SK-N-SH (cell line): ENCODE data around the gene MADCAM1. TPM values are rescaled to one million over a fixed set of nuclear protein-coding genes. Genes with fewer than 3 reads are reported as not detected.

ENCODE experiments used
- CTCF ChIA-PET: fragments of 300-600, 350-600 bp; formaldehyde crosslinking; extraction: SDS; loops from one replicate; lab custom pipeline; 2021; lab: Yijun Ruan, JAX
- POLR2A ChIA-PET: fragments of 350-600 bp; sonication (Branson Sonifier 250); formaldehyde crosslinking; extraction: SDS; loops from one replicate; lab custom pipeline; 2020; ENCODE audit warnings: antibody characterized with exemption, inconsistent platforms; lab: Yijun Ruan, JAX
- DNase-seq: peaks from one replicate; pipeline ENCODE4 v3.0.0; 2012
- H2AFZ ChIP-seq: fragments of 200-600 bp; sonication (generic); 2 replicates; pipeline ENCODE4 v1.8.1; 2016; ENCODE audit warnings: antibody characterized with exemption, mild to moderate bottlenecking, low read depth
- H3F3A ChIP-seq: fragments of 200-600 bp; sonication (generic); replicated peaks from 2 replicates; pipeline ENCODE3; 2016; ENCODE audit warnings: antibody characterized with exemption, mild to moderate bottlenecking; ENCODE audit not compliant: insufficient read depth
- H3K27ac ChIP-seq, 2 experiments: fragments of 200-500 bp in 1 of 2; fragments of 200-600 bp in 1 of 2; sonication (Bioruptor generic) in 1 of 2; sonication (generic), shearing (Covaris generic) in 1 of 2; 2 replicates each; pipeline versions ENCODE4 v1.5.1 to v1.6.1; 2014 to 2016; ENCODE audit warnings: low read depth in 2 of 2, inconsistent platforms in 1 of 2, low read length in 1 of 2, mild to moderate bottlenecking in 1 of 2, mixed read lengths in 1 of 2
- H3K27me3 ChIP-seq: fragments of 200-600 bp; sonication (generic), shearing (Covaris generic); 2 replicates; pipeline ENCODE4 v1.6.1; 2016; ENCODE audit warnings: mixed run types; ENCODE audit not compliant: insufficient read depth
- H3K36me3 ChIP-seq, 2 experiments: fragments of 200-500 bp in 1 of 2; fragments of 200-600 bp in 1 of 2; sonication (Bioruptor generic) in 1 of 2; sonication (generic) in 1 of 2; replicated peaks in 1 of 2; 2 replicates each; pipeline versions ENCODE3 to v1.5.1; 2014 to 2016; ENCODE audit warnings: low read length in 1 of 2, mild to moderate bottlenecking in 1 of 2; ENCODE audit not compliant: insufficient read depth in 2 of 2, control insufficient read depth in 1 of 2
- H3K4me1 ChIP-seq, 2 experiments: fragments of 200-500 bp in 1 of 2; fragments of 200-600 bp in 1 of 2; sonication (Bioruptor generic) in 1 of 2; sonication (generic), shearing (Covaris generic) in 1 of 2; 2 replicates each; pipeline versions ENCODE4 v1.5.1 to v1.6.1; 2014 to 2016; ENCODE audit warnings: low read depth in 1 of 2, low read length in 1 of 2, mixed run types in 1 of 2; ENCODE audit not compliant: insufficient read depth in 2 of 2, control insufficient read depth in 1 of 2
- H3K4me2 ChIP-seq: fragments of 200-600 bp; sonication (generic), shearing (Covaris generic); 2 replicates; pipeline ENCODE4 v1.6.1; 2017; ENCODE audit warnings: mixed run types
- H3K4me3 ChIP-seq, 2 experiments: fragments of 200-500 bp in 1 of 2; fragments of 200-600 bp in 1 of 2; sonication (Bioruptor generic) in 1 of 2; sonication (generic), shearing (Covaris generic) in 1 of 2; 2 replicates each; pipeline versions ENCODE4 v1.5.1 to v1.8.1; 2014 to 2016; ENCODE audit warnings: low read depth in 2 of 2, inconsistent platforms in 1 of 2, low read length in 1 of 2, mild to moderate bottlenecking in 1 of 2, mixed read lengths in 1 of 2, moderate library complexity in 1 of 2
- H3K79me2 ChIP-seq: fragments of 200-600 bp; sonication (generic); 2 replicates; pipeline ENCODE4 v1.8.1; 2017; ENCODE audit warnings: mild to moderate bottlenecking; ENCODE audit not compliant: insufficient read depth
- H3K9ac ChIP-seq: fragments of 200-600 bp; sonication (generic); 2 replicates; pipeline ENCODE4 v1.6.1; 2017; ENCODE audit warnings: mixed run types
- H3K9me2 ChIP-seq: fragments of 200-600 bp; sonication (generic); 2 replicates; pipeline ENCODE4 v1.6.1; 2017; ENCODE audit warnings: mixed run types
- H3K9me3 ChIP-seq: fragments of 200-600 bp; sonication (generic); 2 replicates; pipeline ENCODE4 v1.6.1; 2017; ENCODE audit warnings: mixed run types, mild to moderate bottlenecking, moderate library complexity
- H4K20me1 ChIP-seq: fragments of 200-600 bp; sonication (generic); 2 replicates; pipeline ENCODE4 v1.6.1; 2017; ENCODE audit warnings: mild to moderate bottlenecking, mixed run types; ENCODE audit not compliant: insufficient read depth
- CHD2 ChIP-seq: fragments of 150-350 bp; IDR thresholded peaks from 2 replicates; pipeline ENCODE4 v1.6.1; 2018; ENCODE audit warnings: low read length; ENCODE audit not compliant: partially characterized antibody
- CTCF ChIP-seq: fragments of 200-600 bp; sonication (generic); IDR thresholded peaks from 2 replicates; pipeline ENCODE4 v1.6.1; 2017; ENCODE audit warnings: antibody characterized with exemption, mild to moderate bottlenecking, moderate library complexity
- ELF1 ChIP-seq: IDR thresholded peaks from 2 replicates; pipeline ENCODE4 v1.4.0; 2012
- FOXJ3 ChIP-seq: sonication (generic); formaldehyde crosslinking; IDR thresholded peaks from 2 replicates; pipeline ENCODE4 v1.5.1; 2020; ENCODE audit warnings: mild to moderate bottlenecking, missing genetic modification reagents
- GABPA ChIP-seq: IDR thresholded peaks from 2 replicates; pipeline ENCODE4 v1.4.0; 2012; ENCODE audit warnings: low read depth, mild to moderate bottlenecking
- GATA2 ChIP-seq: sonication (generic); formaldehyde crosslinking; IDR thresholded peaks from 2 replicates; pipeline ENCODE4 v1.5.0; 2020; ENCODE audit warnings: mild to moderate bottlenecking, missing genetic modification reagents
- IRF3 ChIP-seq: fragments of 150-350 bp; IDR thresholded peaks from 2 replicates; pipeline ENCODE4 v1.6.1; 2016; ENCODE audit warnings: mild to moderate bottlenecking, low read depth, low read length
- MAX ChIP-seq: IDR thresholded peaks from 2 replicates; pipeline ENCODE4 v1.4.0; 2012; ENCODE audit warnings: low read depth
- RXRA ChIP-seq: IDR thresholded peaks from 2 replicates; pipeline ENCODE4 v1.4.0; 2012; ENCODE audit warnings: low read depth, mild to moderate bottlenecking, borderline replicate concordance
- ZBTB33 ChIP-seq: IDR thresholded peaks from 2 replicates; pipeline ENCODE4 v1.4.0; 2012; ENCODE audit warnings: low read depth, borderline replicate concordance
- WGBS: methylation state at CpG from one replicate; pipeline ENCODE4 v1.1.6; 2017; ENCODE audit warnings: low lambda C conversion rate; 5-methylcytosine and 5-hydroxymethylcytosine counted together
- polyA plus RNA-seq, 3 experiments: library from polyadenylated mRNA; depleted of rRNA; stranded (reverse); fragments of >200 nt; gene quantifications; 2 replicates each; pipeline ENCODE4 v1.2.3, GENCODE V29; 2012

Gene MADCAM1
- polyA plus RNA-seq, 1 of the 3 experiments (the other 2 are of a cell fraction), result 0.81 TPM

- Histone ChIP-seq H3K27me3 (no peaks in the 10 kb centered on the region), H3K4me1 (peaks cover 0 to 9% of the 10 kb centered on the region in 2 experiments; a peak in 1 of 4 replicates), H3K9ac (no peak overlapping the region), H3K36me3 (peaks cover 0 to 5% of the 10 kb centered on the region in 2 experiments)
- ChIA-PET CTCF (no interaction called here), POLR2A (no interaction called here)
- TF ChIP-seq GATA2 (CRISPR knock-in tag) (no peak), ZBTB33 (no peak), FOXJ3 (CRISPR knock-in tag) (no peak), GABPA (no peak), IRF3 (no peak)
- TF ChIP-seq, all 33 proteins: peak for 0
- Histone ChIP-seq H3K27ac (no peak overlapping the region), H3K9me2 (no peaks in the 10 kb centered on the region), H3K9me3 (no peaks in the 10 kb centered on the region), H3F3A (peaks cover 5% of the 10 kb centered on the region), H2AFZ (no peak overlapping the region), H4K20me1 (peaks cover 5% of the 10 kb centered on the region; the same call in 1 of the 2 replicates), H3K4me3 (no peak overlapping the region), H3K4me2 (no peak overlapping the region), H3K79me2 (peaks cover 18% of the 10 kb centered on the region)
- 93% methylated on average over 44 of the region's 62 CpGs for WGBS
- no peak for DNase-seq
Observed at GRCh38 chr19:512547-513365, 16.5 kb downstream of the MADCAM1 start.

GRCh38 chr19:513368-514165 is 17.3 kb downstream of the MADCAM1 start:
- peaks cover 0 to 5% of the 10 kb centered on the region in 2 experiments for H3K36me3 ChIP-seq
- DNase-seq, result no peak
- ChIA-PET CTCF (no interaction called here), POLR2A (no interaction called here)
- no peaks in the 10 kb centered on the region for H3K27me3 ChIP-seq
- TF ChIP-seq MAX (no peak), CHD2 (no peak), CTCF (no peak), ELF1 (no peak), RXRA (no peak)
- H3K79me2 ChIP-seq, result peaks cover 10% of the 10 kb centered on the region
- WGBS, result 82% methylated on average over 3 of the region's 10 CpGs
- no peak overlapping the region for H3K4me3 ChIP-seq
- H4K20me1 ChIP-seq, result peaks cover 5% of the 10 kb centered on the region; the same call in 1 of the 2 replicates
- H3K9me3 ChIP-seq, result no peaks in the 10 kb centered on the region
- H3K9ac ChIP-seq, result no peak overlapping the region
- no peak overlapping the region for H3K27ac ChIP-seq
- H2AFZ ChIP-seq, result no peak overlapping the region
- H3F3A ChIP-seq, result peaks cover 5% of the 10 kb centered on the region
- no peak overlapping the region for H3K4me2 ChIP-seq
- H3K4me1 ChIP-seq, result peaks cover 0 to 3% of the 10 kb centered on the region in 2 experiments; a peak in 1 of 4 replicates
- no peaks in the 10 kb centered on the region for H3K9me2 ChIP-seq
